ENCODE data around the gene C10orf143. TPM values are rescaled to one million over a fixed set of nuclear protein-coding genes. Genes with fewer than 3 reads are reported as not detected.

The C10orf143 gene
- total and polyA plus RNA-seq, 9 donors: 1.1 to 4.5 (median 3.2) TPM

- H3K4me3 ChIP-seq (ENCODE audit: low read length): no peak overlapping the region
- H3K9me3 ChIP-seq (replicated peaks; ENCODE audit: control insufficient read depth, low read depth, low read length): no peaks in the 10 kb centered on the region
- WGBS (ENCODE audit: insufficient coverage): 100% methylated on average over 5 of the region's 13 CpGs
- no peak overlapping the region for H3K27ac ChIP-seq (ENCODE audit: low read length)
- H3K27me3 ChIP-seq (ENCODE audit: control insufficient read depth, insufficient read depth, low read length): no peaks in the 10 kb centered on the region
- H3K36me3 ChIP-seq (ENCODE audit: control insufficient read depth, insufficient read depth, low read length): no peaks in the 10 kb centered on the region
- no peak for DNase-seq
- no peaks in the 10 kb centered on the region for H3K4me1 ChIP-seq (ENCODE audit: control insufficient read depth, insufficient read depth, low read length)
Observed at GRCh38 chr10:130062976-130063375, 47.7 kb downstream of the C10orf143 start.

GRCh38 chr10:130062201-130062600 lies 48.4 kb downstream of the C10orf143 start:
- 80% methylated on average over 3 of the region's 3 CpGs for WGBS (ENCODE audit: insufficient coverage)

GRCh38 chr10:130061760-130062159 lies 48.9 kb downstream of the C10orf143 start:
- WGBS (ENCODE audit: insufficient coverage): 75% methylated on average over 5 of the region's 6 CpGs
- no peak for DNase-seq

More at GRCh38 chr10:130062201-130062600, 48.4 kb downstream of the C10orf143 start:
- Histone ChIP-seq H3K9me3 (replicated peaks; ENCODE audit: control insufficient read depth, low read depth, low read length) (no peaks in the 10 kb centered on the region), H3K27ac (ENCODE audit: low read length) (no peak overlapping the region), H3K4me3 (ENCODE audit: low read length) (no peak overlapping the region), H3K27me3 (ENCODE audit: control insufficient read depth, insufficient read depth, low read length) (no peaks in the 10 kb centered on the region), H3K36me3 (ENCODE audit: control insufficient read depth, insufficient read depth, low read length) (no peaks in the 10 kb centered on the region), H3K4me1 (ENCODE audit: control insufficient read depth, insufficient read depth, low read length) (no peaks in the 10 kb centered on the region)
- no peak for DNase-seq

GRCh38 chr10:130054021-130054420 lies 56.6 kb downstream of the C10orf143 start:
- Histone ChIP-seq H3K27me3 (ENCODE audit: control insufficient read depth, insufficient read depth, low read length) (no peaks in the 10 kb centered on the region), H3K27ac (ENCODE audit: low read length) (no peak overlapping the region), H3K4me3 (ENCODE audit: low read length) (no peak overlapping the region), H3K9me3 (replicated peaks; ENCODE audit: control insufficient read depth, low read depth, low read length) (peaks cover 4% of the 10 kb centered on the region), H3K36me3 (ENCODE audit: control insufficient read depth, insufficient read depth, low read length) (no peaks in the 10 kb centered on the region), H3K4me1 (ENCODE audit: control insufficient read depth, insufficient read depth, low read length) (no peaks in the 10 kb centered on the region)
- DNase-seq: peak; percentile 14
- 75% methylated on average over 3 of the region's 3 CpGs for WGBS (ENCODE audit: insufficient coverage)

More at GRCh38 chr10:130061760-130062159, 48.9 kb downstream of the C10orf143 start:
- Histone ChIP-seq H3K4me3 (ENCODE audit: low read length) (no peak overlapping the region), H3K36me3 (ENCODE audit: control insufficient read depth, insufficient read depth, low read length) (no peaks in the 10 kb centered on the region), H3K27me3 (ENCODE audit: control insufficient read depth, insufficient read depth, low read length) (no peaks in the 10 kb centered on the region), H3K4me1 (ENCODE audit: control insufficient read depth, insufficient read depth, low read length) (no peaks in the 10 kb centered on the region), H3K27ac (ENCODE audit: low read length) (no peak overlapping the region), H3K9me3 (replicated peaks; ENCODE audit: control insufficient read depth, low read depth, low read length) (no peaks in the 10 kb centered on the region)

GRCh38 chr10:130053561-130053960 lies 57.1 kb downstream of the C10orf143 start:
- Histone ChIP-seq H3K27ac (ENCODE audit: low read length) (no peak overlapping the region), H3K4me1 (ENCODE audit: control insufficient read depth, insufficient read depth, low read length) (no peaks in the 10 kb centered on the region), H3K4me3 (ENCODE audit: low read length) (no peak overlapping the region), H3K9me3 (replicated peaks; ENCODE audit: control insufficient read depth, low read depth, low read length) (peaks cover 4% of the 10 kb centered on the region), H3K36me3 (ENCODE audit: control insufficient read depth, insufficient read depth, low read length) (no peaks in the 10 kb centered on the region), H3K27me3 (ENCODE audit: control insufficient read depth, insufficient read depth, low read length) (no peaks in the 10 kb centered on the region)
- WGBS (ENCODE audit: insufficient coverage): 51% methylated on average over 11 of the region's 11 CpGs
- DNase-seq: no peak

- no peak for DNase-seq
- no peaks in the 10 kb centered on the region for H3K36me3 ChIP-seq (ENCODE audit: control insufficient read depth, insufficient read depth, low read length)
- no peaks in the 10 kb centered on the region for H3K27me3 ChIP-seq (ENCODE audit: control insufficient read depth, insufficient read depth, low read length)
- H3K9me3 ChIP-seq (replicated peaks; ENCODE audit: control insufficient read depth, low read depth, low read length): peaks cover 4% of the 10 kb centered on the region
- H3K4me3 ChIP-seq (ENCODE audit: low read length): no peak overlapping the region
- no peak overlapping the region for H3K27ac ChIP-seq (ENCODE audit: low read length)
- 92% methylated on average over 9 of the region's 9 CpGs for WGBS (ENCODE audit: insufficient coverage)
- peaks cover 3% of the 10 kb centered on the region for H3K4me1 ChIP-seq (ENCODE audit: control insufficient read depth, insufficient read depth, low read length)
Observed at GRCh38 chr10:130052193-130052592, 58.4 kb downstream of the C10orf143 start.

- 78% methylated on average over 12 of the region's 12 CpGs for WGBS (ENCODE audit: insufficient coverage)
- Histone ChIP-seq H3K36me3 (ENCODE audit: control insufficient read depth, insufficient read depth, low read length) (no peaks in the 10 kb centered on the region), H3K4me3 (ENCODE audit: low read length) (no peak overlapping the region), H3K4me1 (ENCODE audit: control insufficient read depth, insufficient read depth, low read length) (peaks cover 3% of the 10 kb centered on the region), H3K9me3 (replicated peaks; ENCODE audit: control insufficient read depth, low read depth, low read length) (peaks cover 4% of the 10 kb centered on the region), H3K27ac (ENCODE audit: low read length) (no peak overlapping the region), H3K27me3 (ENCODE audit: control insufficient read depth, insufficient read depth, low read length) (no peaks in the 10 kb centered on the region)
- no peak for DNase-seq
Observed at GRCh38 chr10:130050721-130051120, 59.9 kb downstream of the C10orf143 start.

GRCh38 chr10:130049987-130050386 lies 60.6 kb downstream of the C10orf143 start:
- DNase-seq: peak; percentile 28
- no peak overlapping the region for H3K4me3 ChIP-seq (ENCODE audit: low read length)
- H3K4me1 ChIP-seq (ENCODE audit: control insufficient read depth, insufficient read depth, low read length): peaks cover 3% of the 10 kb centered on the region
- no peak overlapping the region for H3K27ac ChIP-seq (ENCODE audit: low read length)
- peaks cover 4% of the 10 kb centered on the region for H3K9me3 ChIP-seq (replicated peaks; ENCODE audit: control insufficient read depth, low read depth, low read length)
- H3K36me3 ChIP-seq (ENCODE audit: control insufficient read depth, insufficient read depth, low read length): no peaks in the 10 kb centered on the region
- H3K27me3 ChIP-seq (ENCODE audit: control insufficient read depth, insufficient read depth, low read length): peaks cover 2% of the 10 kb centered on the region
- WGBS (ENCODE audit: insufficient coverage): 72% methylated on average over 12 of the region's 12 CpGs

GRCh38 chr10:130049244-130049643 lies 61.4 kb downstream of the C10orf143 start:
- H3K4me3 ChIP-seq (ENCODE audit: low read length): no peak overlapping the region
- peaks cover 6% of the 10 kb centered on the region for H3K27me3 ChIP-seq (ENCODE audit: control insufficient read depth, insufficient read depth, low read length)
- 91% methylated on average over 12 of the region's 12 CpGs for WGBS (ENCODE audit: insufficient coverage)
- no peak for DNase-seq
- H3K27ac ChIP-seq (ENCODE audit: low read length): no peak overlapping the region
- H3K9me3 ChIP-seq (replicated peaks; ENCODE audit: control insufficient read depth, low read depth, low read length): peaks cover under 1% of the 10 kb centered on the region
- no peaks in the 10 kb centered on the region for H3K36me3 ChIP-seq (ENCODE audit: control insufficient read depth, insufficient read depth, low read length)
- peaks cover 3% of the 10 kb centered on the region for H3K4me1 ChIP-seq (ENCODE audit: control insufficient read depth, insufficient read depth, low read length)

GRCh38 chr10:130048081-130048480 lies 62.5 kb downstream of the C10orf143 start:
- Histone ChIP-seq H3K9me3 (replicated peaks; ENCODE audit: control insufficient read depth, low read depth, low read length) (no peaks in the 10 kb centered on the region), H3K4me3 (ENCODE audit: low read length) (no peak overlapping the region), H3K27me3 (ENCODE audit: control insufficient read depth, insufficient read depth, low read length) (peaks cover 12% of the 10 kb centered on the region), H3K27ac (ENCODE audit: low read length) (no peak overlapping the region), H3K36me3 (ENCODE audit: control insufficient read depth, insufficient read depth, low read length) (no peaks in the 10 kb centered on the region), H3K4me1 (ENCODE audit: control insufficient read depth, insufficient read depth, low read length) (peaks cover 3% of the 10 kb centered on the region)
- 0% methylated on average over 1 of the region's 3 CpGs for WGBS (ENCODE audit: insufficient coverage)
- DNase-seq: no peak

- Histone ChIP-seq H3K9me3 (replicated peaks; ENCODE audit: control insufficient read depth, low read depth, low read length) (no peaks in the 10 kb centered on the region), H3K27ac (ENCODE audit: low read length) (no peak overlapping the region), H3K27me3 (ENCODE audit: control insufficient read depth, insufficient read depth, low read length) (peaks cover 12% of the 10 kb centered on the region), H3K4me3 (ENCODE audit: low read length) (no peak overlapping the region), H3K4me1 (ENCODE audit: control insufficient read depth, insufficient read depth, low read length) (peaks cover 3% of the 10 kb centered on the region), H3K36me3 (ENCODE audit: control insufficient read depth, insufficient read depth, low read length) (no peaks in the 10 kb centered on the region)
- WGBS (ENCODE audit: insufficient coverage): 81% methylated on average over 9 of the region's 10 CpGs
- no peak for DNase-seq
Observed at GRCh38 chr10:130047336-130047735, 63.3 kb downstream of the C10orf143 start.
